SKM-1 (cell line): ENCODE data around the gene PODXL2.
"Not testable (repeated sequence)": the region's sequence is repeated elsewhere in the genome, so short reads cannot be mapped to it uniquely, and the experiment has no call there.

Experiments used
- DNase-seq: peaks from one replicate; lab custom pipeline; 2025; ENCODE audit not compliant: unreplicated experiment; lab: John Stamatoyannopoulos, UW

Gene PODXL2

GRCh38 chr3:127604546-127605165 is 24.3 kb upstream of the PODXL2 start:
- no peak for DNase-seq

GRCh38 chr3:127605547-127605946 is 23.4 kb upstream of the PODXL2 start:
- DNase-seq = not testable (repeated sequence)

GRCh38 chr3:127606086-127606805 is 22.7 kb upstream of the PODXL2 start:
- no peak for DNase-seq

GRCh38 chr3:127606981-127607595 is 21.9 kb upstream of the PODXL2 start:
- DNase-seq = no peak

GRCh38 chr3:127607675-127608361 is 21.2 kb upstream of the PODXL2 start:
- DNase-seq = no peak

- no peak for DNase-seq
Measured at GRCh38 chr3:127608362-127608718, 20.6 kb upstream of the PODXL2 start.

GRCh38 chr3:127610105-127610504 is 18.9 kb upstream of the PODXL2 start:
- DNase-seq = no peak

GRCh38 chr3:127611251-127611650 is 17.7 kb upstream of the PODXL2 start:
- DNase-seq = no peak

GRCh38 chr3:127612966-127613365 is 16.0 kb upstream of the PODXL2 start:
- DNase-seq = no peak

GRCh38 chr3:127613406-127613805 is 15.6 kb upstream of the PODXL2 start:
- DNase-seq = no peak

- DNase-seq = no peak
Measured at GRCh38 chr3:127614928-127615589, 13.9 kb upstream of the PODXL2 start.

- no peak for DNase-seq
Measured at GRCh38 chr3:127615631-127616305, 13.2 kb upstream of the PODXL2 start.

- no peak for DNase-seq
Measured at GRCh38 chr3:127616836-127617605, 12.0 kb upstream of the PODXL2 start.

GRCh38 chr3:127618891-127619290 is 10.1 kb upstream of the PODXL2 start:
- DNase-seq = no peak

- no peak for DNase-seq
Measured at GRCh38 chr3:127620637-127621375, 8.2 kb upstream of the PODXL2 start.

- DNase-seq = no peak
Measured at GRCh38 chr3:127622031-127622430, 7.0 kb upstream of the PODXL2 start.

GRCh38 chr3:127622772-127623576 is 6.0 kb upstream of the PODXL2 start:
- DNase-seq = no peak

GRCh38 chr3:127624063-127624462 is 4.9 kb upstream of the PODXL2 start:
- no peak for DNase-seq

- no peak for DNase-seq
Measured at GRCh38 chr3:127625821-127626220, 3.2 kb upstream of the PODXL2 start.
